NK-92 (cell line): ENCODE results near the gene CCNH.

Experiments used
- DNase-seq: peaks from one replicate; lab custom pipeline; 2025; ENCODE audit not compliant: unreplicated experiment; lab: John Stamatoyannopoulos, UW

CCNH gene

GRCh38 chr5:87403899-87404298 is 8.8 kb downstream of the CCNH start:
- DNase-seq, result no peak

DNA sequence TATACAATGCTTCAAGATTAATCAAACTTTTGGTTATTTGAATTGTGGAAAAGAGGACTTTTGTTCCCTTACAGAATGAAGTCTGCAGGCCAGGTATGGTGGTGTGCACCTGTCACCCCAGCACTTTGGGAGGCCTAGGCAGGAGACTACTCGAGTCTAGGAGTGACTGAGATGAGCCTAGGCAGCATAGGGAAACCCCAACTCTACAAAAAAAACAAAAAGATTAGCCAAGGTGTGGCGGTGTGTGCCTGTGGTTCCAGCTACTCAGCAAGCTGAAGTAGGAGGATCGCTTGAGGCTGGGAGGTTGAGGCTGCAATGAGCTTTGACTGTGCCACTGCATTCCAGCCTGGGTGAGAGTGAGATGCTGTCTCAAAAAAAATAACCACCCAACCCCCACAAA is 9.3 kb downstream of the CCNH start:
- DNase-seq, result no peak

DNA sequence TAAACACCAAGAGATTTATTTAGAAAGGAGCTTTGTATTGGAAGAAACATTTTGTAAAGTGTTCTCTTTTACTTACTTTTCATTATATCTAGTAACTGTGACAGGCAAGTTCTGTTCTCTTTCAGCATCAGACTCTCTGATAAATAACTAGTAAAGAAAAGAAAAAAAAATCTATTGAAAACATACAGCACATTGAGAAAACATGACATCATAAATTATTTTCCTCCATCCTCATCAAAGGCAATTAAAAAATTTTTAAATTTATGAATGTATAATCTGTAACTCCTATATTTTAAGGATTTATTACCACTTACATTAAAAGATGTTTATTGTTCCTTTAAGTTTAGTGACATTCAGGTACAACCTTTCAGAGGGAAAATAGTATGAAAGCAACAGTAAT is 11.1 kb downstream of the CCNH start:
- no peak for DNase-seq

DNA sequence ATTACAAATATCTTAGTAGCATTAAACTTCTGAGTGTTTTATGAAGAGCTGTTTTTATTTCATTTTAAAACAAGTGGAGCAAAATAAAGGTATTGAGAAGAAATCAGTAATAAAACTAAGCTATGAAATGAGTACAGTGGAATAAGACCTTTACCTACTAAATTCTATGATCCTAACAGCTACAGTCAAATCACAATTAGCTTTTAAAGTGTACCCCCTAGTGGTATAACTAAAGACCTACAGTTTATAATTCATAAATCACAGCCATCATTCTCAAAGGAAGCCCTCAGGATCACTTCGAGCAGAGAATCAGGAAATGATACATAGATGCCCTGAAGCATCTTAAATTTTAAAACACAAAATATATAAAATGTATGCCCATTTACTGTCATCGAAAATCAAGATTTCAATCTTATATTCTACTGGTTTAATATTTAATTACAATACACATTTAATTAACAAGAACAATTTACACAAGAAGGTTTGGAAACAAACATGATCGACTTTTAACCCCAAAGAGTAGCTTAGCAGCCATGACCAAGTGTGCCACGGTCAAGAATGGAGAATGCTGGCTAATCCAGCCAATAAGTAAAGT is 12.3 kb downstream of the CCNH start:
- no peak for DNase-seq

- DNase-seq, result no peak
Observed at GRCh38 chr5:87399720-87400119, 13.0 kb downstream of the CCNH start.

DNA sequence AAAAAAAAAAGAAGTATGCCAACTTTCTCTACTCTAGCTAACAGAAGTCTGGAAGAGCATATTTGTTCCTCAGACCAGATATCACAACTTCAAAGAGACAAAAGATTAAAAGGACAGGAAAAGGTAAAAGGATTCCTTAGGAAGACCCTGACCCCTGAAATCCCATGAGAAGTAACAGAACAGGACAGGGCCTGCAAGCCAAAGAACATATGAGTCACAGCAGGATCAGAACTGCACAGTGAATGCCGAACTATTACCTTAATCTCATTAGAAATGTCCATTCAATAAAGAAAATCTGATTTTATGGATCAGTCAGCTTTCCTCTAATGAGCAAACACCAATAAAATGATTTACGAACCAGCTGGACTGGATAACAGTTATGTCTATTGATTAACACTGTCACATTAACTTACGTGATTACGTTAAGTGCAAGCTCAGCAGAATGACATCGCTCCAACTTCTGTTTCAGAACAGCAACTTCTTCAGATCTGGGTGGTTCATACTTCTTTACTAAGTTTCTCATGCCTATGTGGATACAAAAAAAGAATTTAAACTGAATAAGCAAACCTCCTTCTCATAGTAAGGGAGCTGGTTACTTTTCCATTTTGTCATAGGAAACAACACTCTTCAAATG is 13.6 kb downstream of the CCNH start:
- no peak for DNase-seq

- no peak for DNase-seq
Observed at GRCh38 chr5:87394411-87395165, 18.1 kb downstream of the CCNH start.

- DNase-seq, result no peak
Observed at GRCh38 chr5:87393331-87393730, 19.4 kb downstream of the CCNH start.

GRCh38 chr5:87392801-87393200 is 19.9 kb downstream of the CCNH start:
- no peak for DNase-seq

DNA sequence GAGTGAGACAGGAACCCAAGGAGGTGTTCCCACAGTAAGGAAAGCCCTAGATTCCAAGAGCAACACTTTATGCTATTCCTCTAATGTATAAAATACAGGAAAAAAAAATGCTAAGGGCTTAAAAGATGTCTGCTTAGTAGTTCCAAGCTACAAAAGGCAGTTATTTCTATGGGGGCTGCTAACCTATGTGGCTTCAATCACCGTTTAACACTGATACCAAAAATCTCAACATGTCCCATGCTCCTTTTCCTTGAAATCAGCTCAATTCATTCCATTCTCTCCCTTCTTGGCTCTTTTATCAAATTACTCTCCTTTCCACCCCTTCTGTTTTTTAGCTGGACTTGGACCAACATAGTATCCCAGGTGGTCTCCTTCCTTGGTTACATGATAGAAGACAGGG is 20.6 kb downstream of the CCNH start:
- no peak for DNase-seq

DNA sequence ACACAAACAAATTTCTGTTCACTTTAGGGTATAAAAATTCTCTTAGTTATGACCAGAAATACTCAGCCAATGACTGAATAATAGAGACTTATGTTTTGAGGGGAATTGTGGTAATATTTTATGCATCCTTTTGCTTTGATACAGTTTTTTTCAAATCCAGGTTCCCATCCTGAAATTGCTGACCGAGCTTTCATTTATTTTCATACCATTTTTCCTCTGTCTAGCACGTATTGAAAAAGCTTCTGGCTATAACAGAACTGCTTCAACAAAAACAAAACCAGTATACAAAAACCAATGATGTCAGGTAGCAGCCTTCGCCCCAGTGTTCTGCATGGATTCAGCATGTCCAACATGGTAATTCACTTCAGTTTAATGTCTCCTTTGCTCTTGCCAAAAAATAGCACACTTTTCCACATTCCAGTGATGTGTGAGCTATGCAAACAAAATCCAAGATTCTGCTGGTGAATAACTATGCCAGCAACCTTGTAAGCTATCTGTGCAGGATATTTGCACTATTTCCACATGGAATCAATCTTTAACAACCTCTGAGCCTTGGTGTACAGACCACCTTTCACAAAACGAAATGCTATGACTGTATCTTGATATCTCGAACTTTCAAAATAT is 22.0 kb downstream of the CCNH start:
- DNase-seq, result no peak

DNA sequence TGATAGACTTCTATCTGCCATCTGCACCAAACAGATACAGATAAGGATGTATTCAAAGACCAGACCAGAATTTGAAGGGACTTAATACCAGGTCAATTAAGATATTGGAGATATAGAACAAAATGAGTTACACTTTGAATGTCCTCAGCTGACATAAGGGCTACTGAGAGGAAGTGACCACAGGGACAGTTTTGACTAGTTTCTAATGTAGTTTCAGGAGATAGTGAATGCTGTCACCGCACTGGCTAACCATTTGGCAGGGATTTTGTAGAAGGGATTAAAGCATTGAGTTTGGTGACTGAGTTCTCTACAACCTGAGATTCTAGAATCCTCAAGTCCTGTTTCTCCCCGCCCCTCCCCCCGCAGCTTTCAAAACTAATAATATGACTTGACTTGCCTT is 22.7 kb downstream of the CCNH start:
- no peak for DNase-seq

DNA sequence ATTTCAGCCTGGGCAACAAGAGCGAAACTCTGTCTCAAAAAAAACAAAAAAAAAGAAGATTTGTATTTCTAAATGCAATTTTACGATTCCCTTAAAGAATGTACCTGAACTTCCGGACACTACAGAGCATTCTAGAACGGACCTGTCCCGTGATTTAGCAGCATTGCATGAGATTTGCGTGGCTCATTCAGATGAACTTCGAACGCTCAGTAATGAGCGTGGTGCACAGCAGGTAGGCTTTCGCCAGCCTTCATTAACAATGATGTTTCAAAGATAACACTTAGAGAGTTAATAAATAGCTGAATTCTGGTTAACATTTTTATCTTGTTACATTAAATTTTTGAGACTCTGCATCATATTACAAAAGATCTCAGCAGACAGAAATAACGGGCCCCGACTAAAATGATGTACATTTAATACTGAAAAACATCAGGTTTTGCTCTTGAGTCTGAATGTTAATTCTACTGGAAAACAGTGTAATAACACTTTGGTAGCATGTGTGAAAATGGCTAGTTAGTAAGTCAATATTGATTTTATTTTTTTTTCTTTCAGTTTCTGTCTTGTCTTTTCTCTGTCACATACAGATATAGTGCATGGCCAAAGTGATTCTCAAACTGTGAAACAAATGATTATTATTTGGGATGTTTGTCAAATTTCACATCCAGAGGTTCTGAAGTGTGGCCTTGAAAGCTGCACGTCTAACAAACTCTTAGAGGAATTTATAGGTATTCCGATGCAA is 23.3 kb downstream of the CCNH start:
- no peak for DNase-seq

DNA sequence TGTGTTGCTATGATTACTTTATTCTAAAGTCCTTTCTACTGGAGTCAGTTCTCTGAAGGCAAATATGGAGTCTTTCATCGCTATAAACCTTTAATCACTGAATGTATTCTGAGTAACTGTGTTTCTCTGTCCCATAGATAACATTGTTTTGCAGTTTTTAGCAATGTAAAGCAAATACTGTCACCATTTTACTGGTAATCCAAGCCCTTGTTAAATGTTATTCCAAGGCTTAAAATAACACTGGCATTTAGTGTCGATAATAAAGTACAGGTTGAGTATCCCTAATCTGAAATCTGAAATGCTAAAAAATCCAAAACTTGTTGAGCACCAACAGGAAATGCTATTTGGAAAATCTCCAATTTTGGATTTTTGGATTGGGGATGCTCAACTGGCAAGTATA is 24.6 kb downstream of the CCNH start:
- no peak for DNase-seq

GRCh38 chr5:87385802-87386201 is 26.9 kb downstream of the CCNH start:
- no peak for DNase-seq

- DNase-seq, result no peak
Observed at GRCh38 chr5:87383216-87383615, 29.5 kb downstream of the CCNH start.

- no peak for DNase-seq
Observed at GRCh38 chr5:87382224-87382623, 30.5 kb downstream of the CCNH start.

GRCh38 chr5:87372705-87373104 is 40.0 kb downstream of the CCNH start:
- no peak for DNase-seq

DNA sequence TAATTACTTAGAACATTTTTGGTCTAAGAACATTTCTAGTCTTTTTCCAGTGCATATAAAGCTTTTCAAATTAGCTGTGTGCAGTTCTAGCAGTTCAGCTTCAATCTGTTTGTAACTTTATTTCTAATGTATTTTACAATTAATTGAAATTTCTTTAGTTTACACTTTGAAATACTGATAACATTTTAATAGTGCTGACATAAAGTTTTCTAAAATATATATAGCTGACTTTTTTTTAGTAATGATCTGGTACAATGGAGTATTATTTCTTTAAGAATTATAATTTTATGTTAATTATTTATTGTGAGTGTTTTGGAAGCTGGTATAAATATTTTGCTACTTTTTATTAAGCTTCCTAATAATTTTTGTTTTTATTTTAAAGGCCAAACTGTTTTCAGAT is 43.3 kb downstream of the CCNH start:
- no peak for DNase-seq

- no peak for DNase-seq
Observed at GRCh38 chr5:87368601-87369000, 44.1 kb downstream of the CCNH start.

DNA sequence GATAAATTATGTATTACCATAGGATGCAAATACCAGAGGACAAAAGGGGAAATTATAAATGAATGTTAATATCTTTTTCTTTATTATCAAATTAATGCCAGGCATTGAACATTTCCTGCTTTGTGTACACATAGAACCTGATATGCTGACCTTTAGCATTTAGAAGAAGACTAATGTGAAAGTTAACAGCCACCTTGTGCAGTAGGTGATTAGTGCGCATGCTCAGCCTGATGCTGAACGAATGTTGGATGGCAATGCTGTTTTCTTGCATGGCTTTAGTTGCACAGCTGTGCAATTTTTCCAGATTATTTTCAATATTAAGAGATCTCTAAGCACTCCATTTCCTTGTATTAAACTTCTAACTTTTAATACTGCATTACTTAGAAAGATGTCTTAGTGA is 45.5 kb downstream of the CCNH start:
- DNase-seq, result no peak
